ENCODE measurements around the gene FXR1. TPM values are rescaled to one million over a fixed set of nuclear protein-coding genes. Genes with fewer than 3 reads are reported as not detected.
A peak's percentile ranks its signal among the peaks of the same experiment; 100 is the strongest.
"Not testable (repeated sequence)": the region's sequence is repeated elsewhere in the genome, so short reads cannot be mapped to it uniquely, and the experiment has no call there.

Gene FXR1
- total RNA-seq = 100 to 1,000 TPM; 196 to 203 TPM

DNA sequence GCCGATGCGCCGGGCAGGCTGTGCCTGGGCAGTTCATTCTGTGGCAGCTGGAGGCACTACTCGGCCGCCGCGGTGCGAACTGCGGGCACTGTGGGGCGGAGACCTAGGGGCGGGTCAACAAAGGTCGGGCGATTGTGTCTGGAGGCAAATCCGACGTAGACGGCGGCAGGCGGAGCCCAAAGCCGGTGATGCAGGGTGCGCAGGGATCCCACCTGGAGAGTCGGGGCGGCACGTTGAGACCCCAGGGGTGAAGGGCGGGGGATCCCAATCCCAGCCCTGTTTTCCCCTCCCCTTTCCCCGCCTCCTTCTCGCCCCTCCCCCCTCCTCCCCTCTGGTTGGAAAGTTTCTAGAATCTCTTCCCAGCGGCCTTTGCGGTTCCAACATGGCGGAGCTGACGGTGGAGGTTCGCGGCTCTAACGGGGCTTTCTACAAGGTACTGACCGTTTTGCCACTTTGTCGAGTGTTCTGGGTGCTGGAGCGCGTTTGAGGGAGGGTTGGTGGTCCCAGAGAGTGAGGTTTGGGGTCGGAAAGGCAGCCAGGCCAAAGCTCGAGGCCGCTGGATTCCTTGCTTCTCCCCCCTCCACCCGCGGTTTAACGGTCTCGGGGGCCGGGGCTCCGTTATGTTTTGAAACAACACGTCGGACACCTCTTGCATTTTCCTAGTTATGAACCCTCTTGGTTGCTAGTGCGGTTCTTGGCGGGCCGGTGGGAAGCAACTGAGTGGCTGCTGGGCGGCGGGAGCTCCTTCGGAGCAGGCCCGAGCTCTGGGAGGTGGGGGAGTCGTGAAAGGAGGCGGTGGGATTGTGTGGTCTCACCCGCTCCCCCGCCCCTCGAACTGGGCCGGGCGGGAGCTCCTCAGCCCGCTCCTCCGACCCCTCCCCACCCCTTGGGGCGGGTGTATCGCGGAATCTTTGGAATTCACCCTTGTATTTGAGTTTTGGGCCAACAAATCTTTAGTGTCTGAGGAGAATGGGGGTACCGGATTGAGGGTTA is at the start of gene FXR1:
Gene FXR1 (plus strand): TSS at position 367 of the 993 bp plus-strand sequence. CDS start 16 bp downstream, at position 383.
- H3K27me3 Mint-ChIP-seq (ENCODE audit: low read depth) = no peaks in the 10 kb centered on the region
- H3K4me1 Mint-ChIP-seq (ENCODE audit: low read depth) = peaks cover 65% of the 10 kb centered on the region
- DNase-seq (peak; percentile 90 to 93), ATAC-seq (replicated peaks in 1 of 2) (peak; percentile 96)
- H3K27ac Mint-ChIP-seq = peak within 1 kb of the TSS; percentile 99
- H3K9me3 Mint-ChIP-seq = no peaks in the 10 kb centered on the region
- peak within 1 kb of the TSS; percentile 93 to 98 for H3K4me3 Mint-ChIP-seq
- H3K36me3 Mint-ChIP-seq (ENCODE audit: insufficient read depth in 2 of 2) = peaks cover 0 to 13% of the 10 kb centered on the region in 2 donors

DNA sequence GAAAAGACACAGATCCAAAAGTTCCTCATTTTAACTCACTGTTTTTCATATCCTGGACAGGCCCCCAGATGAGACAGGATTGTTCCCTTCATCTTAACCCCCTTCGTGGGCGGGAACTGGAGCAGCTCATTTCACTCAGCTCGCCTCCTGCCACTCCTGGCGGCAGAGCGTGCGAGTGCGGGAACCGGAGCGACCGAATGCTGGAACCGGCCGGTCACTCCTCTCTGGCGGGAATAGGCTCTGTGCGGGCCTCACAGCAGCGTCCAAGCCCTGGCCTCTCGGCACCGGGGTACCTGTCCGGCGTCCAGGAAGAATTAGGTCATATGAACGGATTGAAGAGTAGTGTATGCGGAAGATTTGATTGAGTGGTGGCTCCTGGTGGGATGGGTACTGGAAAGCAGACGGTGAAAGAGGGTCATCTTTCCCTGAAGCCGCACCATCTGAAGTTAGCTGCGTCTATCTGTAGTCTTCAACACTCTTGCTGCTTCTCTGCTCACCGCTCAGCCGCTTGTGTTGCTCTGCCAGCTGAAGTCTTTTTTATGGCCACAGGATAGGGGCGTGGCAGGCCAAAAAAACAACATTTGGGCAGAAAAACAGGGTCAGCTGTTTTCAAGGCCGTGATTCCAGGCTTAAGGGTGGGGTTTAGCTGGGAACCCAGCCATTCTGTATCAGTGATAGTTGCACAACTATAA is 42.3 kb upstream of the FXR1 start:
- ATAC-seq (replicated peaks in 1 of 2) (no peak), DNase-seq (no peak)
- Mint-ChIP-seq H3K27ac (peak overlapping the region; percentile 40), H3K36me3 (ENCODE audit: insufficient read depth in 2 of 2) (no peaks in the 10 kb centered on the region), H3K27me3 (ENCODE audit: low read depth) (peaks cover 35% of the 10 kb centered on the region), H3K9me3 (no peaks in the 10 kb centered on the region), H3K4me1 (ENCODE audit: low read depth) (peaks cover 6% of the 10 kb centered on the region), H3K4me3 (peak overlapping the region; percentile 33 to 39)

DNA sequence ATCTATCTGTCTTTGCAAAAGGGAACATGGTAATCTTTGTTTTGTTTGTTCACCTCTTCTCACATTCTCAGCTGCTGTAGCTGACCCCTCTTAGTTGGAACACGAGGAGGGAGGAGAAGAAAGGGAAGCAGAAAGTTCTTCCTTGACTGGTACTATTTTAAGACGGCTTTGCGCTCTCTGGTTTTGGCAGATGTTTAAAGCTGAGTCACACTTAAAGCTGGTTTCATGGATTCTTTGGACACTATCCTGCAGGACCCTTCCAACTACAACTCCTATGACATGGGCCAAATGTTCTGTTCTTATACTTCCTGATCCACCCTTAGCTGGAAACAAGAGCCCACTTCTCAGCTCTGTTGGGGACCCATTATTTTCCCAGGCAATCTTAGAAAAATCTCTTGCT is 40.6 kb upstream of the FXR1 start:
- peaks cover 35% of the 10 kb centered on the region for H3K27me3 Mint-ChIP-seq (ENCODE audit: low read depth)
- no peak overlapping the region for H3K4me3 Mint-ChIP-seq
- H3K27ac Mint-ChIP-seq = no peak overlapping the region

DNA sequence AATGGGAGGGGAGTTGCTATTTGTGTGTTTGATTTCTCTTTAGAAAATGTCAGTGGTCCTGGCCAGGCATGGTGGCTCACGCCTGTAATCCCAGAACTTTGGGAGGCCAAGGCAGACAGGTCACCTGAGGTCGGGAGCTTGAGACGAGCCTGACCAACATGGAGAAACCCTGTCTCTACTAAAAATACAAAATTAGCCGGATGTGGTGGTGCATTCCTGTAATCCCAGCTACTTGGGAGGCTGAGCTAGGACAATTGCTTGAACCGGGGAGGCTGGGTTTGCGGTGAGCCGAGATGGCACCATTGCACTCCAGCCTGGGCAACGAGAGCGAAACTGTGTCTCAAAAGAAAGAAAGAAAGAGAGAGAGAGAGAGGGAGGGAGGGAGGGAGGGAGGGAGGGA is 40.0 kb upstream of the FXR1 start:
- H3K4me1 Mint-ChIP-seq (ENCODE audit: low read depth); ATAC-seq (replicated peaks in 1 of 2); H3K9me3 Mint-ChIP-seq; DNase-seq; H3K36me3 Mint-ChIP-seq (ENCODE audit: insufficient read depth in 2 of 2); H3K27ac Mint-ChIP-seq; H3K4me3 Mint-ChIP-seq: not testable (repeated sequence)
- H3K27me3 Mint-ChIP-seq (ENCODE audit: low read depth) = peaks cover 33% of the 10 kb centered on the region

More for the DNA sequence above, 40.6 kb upstream of the FXR1 start:
- no peak for DNase-seq
- Mint-ChIP-seq H3K36me3 (ENCODE audit: insufficient read depth in 2 of 2) (no peaks in the 10 kb centered on the region), H3K4me1 (ENCODE audit: low read depth) (peaks cover 6% of the 10 kb centered on the region), H3K9me3 (no peaks in the 10 kb centered on the region)
- no peak for ATAC-seq (replicated peaks in 1 of 2)

DNA sequence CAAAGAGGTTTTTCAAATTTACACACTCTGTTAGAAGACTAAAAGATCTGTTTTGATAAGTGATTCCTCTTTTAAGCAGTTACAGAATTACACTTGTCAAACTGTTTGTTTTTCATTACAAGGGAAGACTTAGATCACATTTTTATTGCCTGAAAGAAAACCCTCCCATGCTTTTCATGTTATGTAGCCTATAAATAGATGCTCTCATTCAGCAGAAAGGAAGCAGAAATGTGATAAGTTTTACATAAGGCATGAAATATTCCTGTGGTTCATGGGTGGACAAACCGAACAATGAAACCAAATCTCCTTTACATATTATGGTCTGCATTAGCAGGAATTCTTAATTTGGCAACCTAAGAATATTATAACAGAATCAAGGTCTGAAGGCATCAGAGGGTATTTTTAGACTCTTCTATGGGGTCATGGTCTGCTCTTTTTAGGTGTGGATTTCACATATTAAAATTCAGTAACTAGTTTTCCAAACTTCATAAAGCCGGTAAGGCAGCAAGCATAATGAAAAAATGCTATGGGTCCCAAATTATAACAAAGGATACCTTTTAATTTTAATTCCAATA is 37.3 kb upstream of the FXR1 start:
- no peak for ATAC-seq (replicated peaks in 1 of 2)
- no peak for DNase-seq

DNA sequence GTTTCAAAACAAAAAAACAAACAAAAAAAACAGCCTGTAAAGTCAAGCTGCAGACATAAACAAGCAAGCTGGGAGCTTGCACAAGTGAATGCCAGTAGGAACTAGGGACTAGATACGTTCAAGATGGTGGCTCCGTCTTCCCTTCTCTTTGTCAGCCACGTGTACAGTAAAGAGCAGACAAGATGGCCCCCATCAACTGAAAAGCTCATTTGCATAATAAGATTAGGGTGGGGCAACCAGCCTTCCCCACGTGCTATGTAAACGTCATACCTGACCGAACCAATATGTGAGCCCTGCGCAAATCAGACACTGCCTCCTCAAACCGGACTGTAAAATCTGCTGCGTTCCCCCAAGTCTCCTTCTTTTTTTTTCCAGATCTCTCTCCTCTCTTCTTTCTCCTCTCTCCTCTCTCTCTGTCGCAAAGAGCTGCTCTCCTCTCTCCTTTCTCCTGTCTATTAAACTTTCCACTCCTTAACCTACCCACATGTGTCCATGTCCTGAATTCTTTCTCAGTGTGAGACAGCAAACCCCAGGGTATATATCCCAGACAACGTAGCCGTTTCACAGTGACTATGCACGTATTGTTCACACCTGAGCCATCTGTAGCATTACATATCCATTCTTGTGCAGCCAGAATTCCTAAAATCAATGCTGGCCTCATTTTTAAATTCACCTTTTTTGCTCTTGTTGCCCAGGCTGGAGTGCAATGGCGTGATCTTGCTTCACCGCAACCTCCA is 31.2 kb upstream of the FXR1 start:
- Mint-ChIP-seq H3K27me3 (ENCODE audit: low read depth) (no peaks in the 10 kb centered on the region), H3K27ac (no peak overlapping the region), H3K9me3 (no peaks in the 10 kb centered on the region), H3K36me3 (ENCODE audit: insufficient read depth in 2 of 2) (no peaks in the 10 kb centered on the region), H3K4me1 (ENCODE audit: low read depth) (no peaks in the 10 kb centered on the region), H3K4me3 (no peak overlapping the region)
- ATAC-seq (replicated peaks in 1 of 2) = no peak
- no peak for DNase-seq

More for the DNA sequence above, 37.3 kb upstream of the FXR1 start:
- H3K9me3 Mint-ChIP-seq = no peaks in the 10 kb centered on the region
- H3K27me3 Mint-ChIP-seq (ENCODE audit: low read depth) = peaks cover 20% of the 10 kb centered on the region
- no peak overlapping the region for H3K4me3 Mint-ChIP-seq
- H3K27ac Mint-ChIP-seq = no peak overlapping the region
- H3K36me3 Mint-ChIP-seq (ENCODE audit: insufficient read depth in 2 of 2) = no peaks in the 10 kb centered on the region
- peaks cover 2% of the 10 kb centered on the region for H3K4me1 Mint-ChIP-seq (ENCODE audit: low read depth)

DNA sequence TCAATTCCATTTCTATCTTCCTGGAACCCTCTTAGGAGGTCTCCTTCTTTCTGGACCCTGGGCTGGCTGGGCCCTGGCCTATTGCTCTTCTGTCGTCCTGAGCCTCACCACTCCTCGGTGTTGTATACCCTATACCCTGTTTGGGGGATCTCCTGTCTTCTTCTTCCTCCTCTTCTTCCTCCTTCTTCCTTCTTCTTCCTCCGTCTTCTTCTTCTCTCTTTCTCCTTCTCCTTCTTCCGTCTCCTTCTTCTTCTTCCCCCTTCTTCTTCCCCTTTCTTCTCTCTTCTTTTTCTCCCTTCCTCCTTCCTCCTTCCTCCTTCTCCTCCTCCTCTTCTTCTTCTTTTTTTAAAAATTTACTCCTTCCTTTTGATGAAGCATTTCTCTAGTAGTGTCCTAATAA is 30.4 kb upstream of the FXR1 start:
- no peak for ATAC-seq (replicated peaks in 1 of 2)
- Mint-ChIP-seq H3K4me3 (no peak overlapping the region), H3K27ac (no peak overlapping the region), H3K27me3 (ENCODE audit: low read depth) (no peaks in the 10 kb centered on the region), H3K9me3 (no peaks in the 10 kb centered on the region), H3K36me3 (ENCODE audit: insufficient read depth in 2 of 2) (peaks cover 2% of the 10 kb centered on the region in 2 donors), H3K4me1 (ENCODE audit: low read depth) (no peaks in the 10 kb centered on the region)
- DNase-seq = no peak

DNA sequence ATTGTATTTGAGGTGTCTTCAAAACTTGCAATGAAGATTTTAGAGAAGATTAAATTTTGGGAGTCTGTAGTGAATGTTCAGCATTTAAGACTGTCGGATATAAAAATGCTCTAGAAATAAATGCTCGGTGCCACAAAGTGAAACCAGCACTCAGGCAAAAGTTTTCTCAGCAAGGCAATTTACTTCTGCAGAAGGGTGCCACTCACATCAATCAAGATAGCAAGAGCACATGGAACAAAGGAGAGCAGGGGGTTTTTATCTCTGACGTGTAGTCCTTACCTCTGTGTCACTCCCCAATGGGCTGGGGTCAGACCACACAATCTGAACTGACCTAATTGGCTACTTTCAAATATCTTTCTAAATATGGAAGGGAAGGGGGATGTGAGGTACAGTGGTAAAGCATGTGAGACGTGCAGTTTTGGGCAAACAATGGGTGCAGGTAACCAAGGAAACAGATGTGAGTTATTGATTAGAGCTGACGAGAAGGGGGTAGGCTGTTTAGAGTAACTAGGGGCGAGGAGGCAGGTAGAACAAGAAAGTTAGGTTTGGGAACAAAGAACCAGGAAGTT is 23.4 kb upstream of the FXR1 start:
- ATAC-seq (replicated peaks in 1 of 2) (no peak), DNase-seq (no peak)
- Mint-ChIP-seq H3K27me3 (ENCODE audit: low read depth) (no peaks in the 10 kb centered on the region), H3K9me3 (peaks cover 8% of the 10 kb centered on the region in 2 donors), H3K27ac (no peak overlapping the region), H3K4me3 (no peak overlapping the region), H3K4me1 (ENCODE audit: low read depth) (no peaks in the 10 kb centered on the region), H3K36me3 (ENCODE audit: insufficient read depth in 2 of 2) (peaks cover 11 to 15% of the 10 kb centered on the region in 2 donors)

DNA sequence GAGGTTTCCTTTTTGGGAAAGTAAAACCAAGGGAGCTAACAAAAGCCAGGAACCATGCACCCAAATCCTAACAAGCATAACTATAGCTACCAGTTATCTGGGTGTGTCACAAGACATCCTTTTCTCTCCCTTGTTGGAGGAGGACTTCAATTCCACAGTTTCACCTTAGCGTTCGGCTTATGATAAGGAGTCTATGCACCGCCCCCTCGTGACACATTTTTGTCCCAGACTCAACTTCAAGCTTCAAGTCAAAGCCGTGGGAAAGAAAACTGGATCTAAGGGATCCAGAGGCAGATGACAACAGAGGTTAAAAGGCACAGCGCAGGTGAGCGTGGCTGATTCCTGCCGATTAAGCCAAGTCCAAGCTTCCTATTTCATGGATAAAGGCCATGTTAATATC is 13.9 kb upstream of the FXR1 start:
- peaks cover 0 to 7% of the 10 kb centered on the region in 2 donors for H3K9me3 Mint-ChIP-seq
- no peak overlapping the region for H3K27ac Mint-ChIP-seq
- no peaks in the 10 kb centered on the region for H3K4me1 Mint-ChIP-seq (ENCODE audit: low read depth)
- DNase-seq = no peak
- no peaks in the 10 kb centered on the region for H3K27me3 Mint-ChIP-seq (ENCODE audit: low read depth)
- ATAC-seq (replicated peaks in 1 of 2) = no peak
- H3K36me3 Mint-ChIP-seq (ENCODE audit: insufficient read depth in 2 of 2) = peaks cover 0 to 2% of the 10 kb centered on the region in 2 donors
- H3K4me3 Mint-ChIP-seq = no peak overlapping the region

DNA sequence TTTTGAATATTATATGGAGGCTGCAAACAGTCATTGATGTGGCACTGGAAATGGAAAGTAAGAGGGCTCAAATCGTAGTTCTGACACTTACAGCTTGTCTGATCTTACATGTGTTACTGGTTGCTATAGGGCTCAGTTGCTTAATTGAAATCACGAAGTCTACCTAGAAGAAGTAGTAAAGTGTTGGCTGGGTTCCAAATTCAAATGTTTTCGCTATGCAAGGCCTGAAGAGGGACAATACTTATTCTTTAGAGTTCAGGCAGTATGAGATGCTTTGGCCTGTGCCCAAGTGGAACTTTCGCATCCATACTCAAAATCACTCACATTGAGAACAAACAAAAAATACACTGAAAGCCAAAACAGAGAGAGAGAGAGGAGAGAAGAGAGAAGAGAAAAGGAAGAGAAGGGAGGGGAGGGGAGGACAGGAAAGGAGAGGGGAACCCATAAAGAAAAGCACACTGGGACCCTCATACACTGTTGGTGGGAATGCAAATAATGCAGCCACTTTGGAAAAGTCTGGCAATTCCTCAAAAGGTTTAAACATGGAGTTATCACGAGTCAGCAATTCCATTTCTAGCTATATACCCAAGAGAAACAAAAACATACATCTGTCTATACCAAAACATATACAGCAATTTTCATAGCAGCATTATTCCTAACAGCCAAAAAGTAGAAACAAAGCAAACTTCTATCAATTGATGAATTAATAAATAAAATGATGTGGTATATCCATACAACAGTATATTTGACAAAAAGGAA is 2.9 kb upstream of the FXR1 start:
- ATAC-seq (replicated peaks in 1 of 2) (no peak), DNase-seq (no peak)
- H3K4me1 Mint-ChIP-seq (ENCODE audit: low read depth) = peaks cover 40% of the 10 kb centered on the region
- peaks cover 3 to 4% of the 10 kb centered on the region in 2 donors for H3K9me3 Mint-ChIP-seq
- no peaks in the 10 kb centered on the region for H3K27me3 Mint-ChIP-seq (ENCODE audit: low read depth)
- peaks cover 2 to 8% of the 10 kb centered on the region in 2 donors for H3K36me3 Mint-ChIP-seq (ENCODE audit: insufficient read depth in 2 of 2)
- H3K27ac Mint-ChIP-seq = peak overlapping the region; percentile 82
- peak overlapping the region; percentile 52 to 85 for H3K4me3 Mint-ChIP-seq

DNA sequence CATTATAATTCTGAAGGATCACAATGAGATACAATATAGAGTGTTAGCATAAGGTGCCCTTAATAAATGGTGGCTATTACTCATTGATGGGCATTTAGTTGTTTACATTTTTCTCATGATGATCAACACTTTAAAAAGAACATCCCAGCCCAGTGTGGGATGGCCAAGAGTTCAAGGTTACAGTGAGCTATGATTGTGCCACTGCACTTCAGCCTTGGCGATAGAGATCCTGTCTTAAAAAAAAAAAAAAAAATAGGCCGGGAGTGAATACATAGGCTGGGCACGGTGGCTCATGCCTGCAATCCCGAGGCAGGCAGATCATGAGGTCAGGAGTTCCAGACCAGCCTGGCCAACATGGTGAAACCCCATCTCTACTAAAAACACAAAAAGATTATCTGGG is 1.6 kb upstream of the FXR1 start:
- Mint-ChIP-seq H3K4me3 (peak overlapping the region; percentile 20 to 40), H3K4me1 (ENCODE audit: low read depth) (peaks cover 53% of the 10 kb centered on the region)

More for the DNA sequence above, 1.6 kb upstream of the FXR1 start:
- Mint-ChIP-seq H3K27ac (peak overlapping the region; percentile 89), H3K36me3 (ENCODE audit: insufficient read depth in 2 of 2) (peaks cover 2 to 14% of the 10 kb centered on the region in 2 donors), H3K27me3 (ENCODE audit: low read depth) (no peaks in the 10 kb centered on the region), H3K9me3 (peaks cover 2 to 3% of the 10 kb centered on the region in 2 donors)
- no peak for DNase-seq
- ATAC-seq (replicated peaks in 1 of 2) = no peak

All from activated T-cell treated with anti-CD3 and anti-CD28 coated beads, Interleukin-2, amount 50 U/mL, for 72 hours (primary cell).